ENCODE measurements around the gene TMEM141.

GRCh38 chr9:136839229-136840139, 48.3 kb downstream of the TMEM141 start:
- TF ChIP-seq POLR2AphosphoS5 (IDR thresholded peaks at IDR 0.05; ENCODE audit: low read depth, low read length), result no peak
- no peak for TF ChIP-seq POLR2A (IDR thresholded peaks at IDR 0.05; ENCODE audit: low read depth, low read length)
- no peak for TF ChIP-seq TAF1 (IDR thresholded peaks at IDR 0.05; ENCODE audit: low read depth, low read length)
- TF ChIP-seq POU2F2 (IDR thresholded peaks at IDR 0.05; ENCODE audit: low read depth, low read length), result no peak
- no peak for TF ChIP-seq PAX5 (IDR thresholded peaks at IDR 0.05; ENCODE audit: insufficient read depth, low read length, severe bottlenecking)
